Astrocyte (in vitro differentiated cells and primary cell): Measurements from ENCODE around the gene MBNL2. TPM values are rescaled to one million over a fixed set of nuclear protein-coding genes. Genes with fewer than 3 reads are reported as not detected.

Experiments used
- DNase-seq: peaks from one replicate; pipeline ENCODE4 v3.0.0-alpha.2; 2010; ENCODE audit warnings: low read depth
- FAIRE-seq: peaks from 2 replicates; lab custom pipeline; 2011; peaks lifted over from hg19 to GRCh38; lab: Jason Lieb, UNC
- H2AFZ ChIP-seq: 2 replicates; pipeline ENCODE4 v1.6.0; 2012; ENCODE audit warnings: low read depth, low read length, inconsistent platforms
- H3K27ac ChIP-seq: 2 replicates; pipeline ENCODE4 v1.5.1; 2011; ENCODE audit warnings: low read depth, low read length, inconsistent platforms
- H3K27me3 ChIP-seq: 2 replicates; pipeline ENCODE4 v1.6.0; 2011; ENCODE audit warnings: low read length, inconsistent platforms; ENCODE audit not compliant: insufficient read depth
- H3K36me3 ChIP-seq: 2 replicates; pipeline ENCODE4 v1.5.1; 2011; ENCODE audit warnings: low read length, inconsistent platforms; ENCODE audit not compliant: insufficient read depth
- H3K4me1 ChIP-seq: 2 replicates; pipeline ENCODE4 v1.5.1; 2011; ENCODE audit warnings: low read length, inconsistent platforms; ENCODE audit not compliant: insufficient read depth
- H3K4me2 ChIP-seq: 2 replicates; pipeline ENCODE4 v1.6.0; 2012; ENCODE audit warnings: low read length, inconsistent platforms
- H3K4me3 ChIP-seq: 2 replicates; pipeline ENCODE4 v1.5.1; 2011; ENCODE audit warnings: low read depth, mild to moderate bottlenecking, low read length, inconsistent platforms; ENCODE audit not compliant: insufficient read depth
- H3K79me2 ChIP-seq: 2 replicates; pipeline ENCODE4 v1.6.0; 2012; ENCODE audit warnings: mild to moderate bottlenecking, low read length, inconsistent platforms; ENCODE audit not compliant: insufficient read depth
- H3K9ac ChIP-seq: 2 replicates; pipeline ENCODE4 v1.6.0; 2012; ENCODE audit warnings: mild to moderate bottlenecking, low read length, inconsistent platforms
- H3K9me3 ChIP-seq: 2 replicates; pipeline ENCODE4 v1.5.1; 2012; ENCODE audit warnings: low read depth, mild to moderate bottlenecking, low read length, inconsistent platforms; ENCODE audit not compliant: insufficient read depth
- H4K20me1 ChIP-seq: 2 replicates; pipeline ENCODE4 v1.6.0; 2012; ENCODE audit warnings: low read length, inconsistent platforms; ENCODE audit not compliant: insufficient read depth
- H3K27ac Mint-ChIP-seq: one replicate; pipeline ENCODE4 v1.8.0; 2021; ENCODE audit warnings: mild to moderate bottlenecking, mixed read lengths; ENCODE audit not compliant: unreplicated experiment
- H3K27me3 Mint-ChIP-seq: one replicate; pipeline ENCODE4 v1.8.0; 2021; ENCODE audit warnings: low read depth, mixed read lengths; ENCODE audit not compliant: unreplicated experiment
- H3K36me3 Mint-ChIP-seq: one replicate; pipeline ENCODE4 v1.8.0; 2021; ENCODE audit warnings: low read depth, mixed read lengths; ENCODE audit not compliant: unreplicated experiment
- H3K4me1 Mint-ChIP-seq: one replicate; pipeline ENCODE4 v1.8.0; 2021; ENCODE audit warnings: low read depth, mixed read lengths; ENCODE audit not compliant: unreplicated experiment
- H3K4me3 Mint-ChIP-seq: one replicate; pipeline ENCODE4 v1.8.0; 2021; ENCODE audit warnings: mild to moderate bottlenecking, moderate library complexity, mixed read lengths; ENCODE audit not compliant: unreplicated experiment
- H3K9me3 Mint-ChIP-seq: one replicate; pipeline ENCODE4 v1.8.0; 2021; ENCODE audit warnings: mild to moderate bottlenecking, mixed read lengths; ENCODE audit not compliant: unreplicated experiment
- CTCF ChIP-seq: IDR thresholded peaks from 2 replicates; pipeline ENCODE4 v1.5.1; 2011; ENCODE audit warnings: low read depth, mild to moderate bottlenecking, inconsistent platforms, low read length, moderate library complexity; ENCODE audit not compliant: insufficient read depth
- EZH2 ChIP-seq: IDR thresholded peaks from 2 replicates; pipeline ENCODE4 v1.6.1; 2012; ENCODE audit warnings: mild to moderate bottlenecking, low read length, inconsistent platforms; ENCODE audit not compliant: insufficient read depth
- total RNA-seq: library from RNA; stranded (reverse); gene quantifications from 2 replicates; pipeline ENCODE4 v1.2.1, GENCODE V29; 2021

The MBNL2 gene
- total RNA-seq, 1 donor from 2014 or later: 66.5 TPM

DNA sequence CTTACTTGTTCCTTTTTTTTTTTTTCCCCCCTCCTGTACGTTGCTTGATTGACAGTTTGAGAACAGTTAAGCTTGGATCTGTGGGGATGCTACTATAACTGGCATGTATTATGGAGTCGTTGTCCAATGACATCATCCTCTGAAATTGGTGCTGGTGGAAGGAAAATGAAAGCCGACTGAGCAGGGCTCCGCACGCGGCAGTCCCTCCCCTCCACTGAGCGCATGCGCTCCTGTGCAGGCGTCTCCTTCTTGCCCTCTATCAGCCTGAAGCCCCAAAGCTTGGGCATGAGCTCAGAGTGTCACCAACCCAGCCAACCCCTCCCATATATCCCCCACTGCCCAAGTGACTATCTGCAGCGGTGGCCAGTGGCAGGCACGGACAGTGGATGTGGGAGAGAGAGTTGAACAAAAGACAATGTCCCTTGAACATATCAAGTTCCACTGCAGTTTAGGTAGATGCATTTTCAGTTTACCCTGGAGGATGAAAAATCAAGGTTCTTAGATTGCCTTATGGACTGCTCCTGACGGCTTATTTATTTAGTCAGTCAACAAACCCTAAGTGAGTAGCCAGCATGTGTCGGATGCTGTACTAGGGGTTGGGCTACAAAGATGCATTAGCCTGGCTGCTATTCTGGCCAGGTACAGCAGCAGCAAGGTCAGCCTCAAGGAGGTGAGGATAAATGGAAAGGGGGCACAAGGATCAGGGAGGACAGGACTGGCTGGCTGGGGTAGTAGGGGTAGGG, 20.8 kb downstream of the MBNL2 start:
- peaks cover 5% of the 10 kb centered on the region for H3K36me3 ChIP-seq
- H3K4me3 Mint-ChIP-seq: no peak overlapping the region
- H3K4me1 Mint-ChIP-seq: peaks cover 47% of the 10 kb centered on the region
- H3K27ac ChIP-seq: no peak overlapping the region
- peaks cover 13% of the 10 kb centered on the region for H3K36me3 Mint-ChIP-seq
- H3K4me1 ChIP-seq: no peaks in the 10 kb centered on the region
- H3K27ac Mint-ChIP-seq: no peak overlapping the region
- no peaks in the 10 kb centered on the region for H3K27me3 ChIP-seq
- no peaks in the 10 kb centered on the region for H3K9me3 Mint-ChIP-seq
- H3K9ac ChIP-seq: no peak overlapping the region
- no peak overlapping the region for H2AFZ ChIP-seq
- no peaks in the 10 kb centered on the region for H3K9me3 ChIP-seq
- DNase-seq: no peak
- no peak for FAIRE-seq
- no peak for TF ChIP-seq CTCF
- no peak for TF ChIP-seq EZH2
- peaks cover 100% of the 10 kb centered on the region for H3K79me2 ChIP-seq
- H3K4me2 ChIP-seq: no peak overlapping the region
- H4K20me1 ChIP-seq: peaks cover 89% of the 10 kb centered on the region
- no peaks in the 10 kb centered on the region for H3K27me3 Mint-ChIP-seq
- no peak overlapping the region for H3K4me3 ChIP-seq

- no peak overlapping the region for H3K4me2 ChIP-seq
- peaks cover 77% of the 10 kb centered on the region for H4K20me1 ChIP-seq
- no peak overlapping the region for H3K9ac ChIP-seq
- no peak overlapping the region for H3K27ac ChIP-seq
- peaks cover 100% of the 10 kb centered on the region for H3K79me2 ChIP-seq
- H2AFZ ChIP-seq: no peak overlapping the region
- H3K4me1 ChIP-seq: no peaks in the 10 kb centered on the region
- no peaks in the 10 kb centered on the region for H3K27me3 ChIP-seq
- TF ChIP-seq CTCF (no peak), EZH2 (no peak)
- no peaks in the 10 kb centered on the region for H3K9me3 ChIP-seq
- H3K9me3 Mint-ChIP-seq: no peaks in the 10 kb centered on the region
- peaks cover 9% of the 10 kb centered on the region for H3K36me3 Mint-ChIP-seq
- peaks cover 41% of the 10 kb centered on the region for H3K4me1 Mint-ChIP-seq
- no peak overlapping the region for H3K27ac Mint-ChIP-seq
- H3K4me3 ChIP-seq: no peak overlapping the region
- FAIRE-seq (peak; percentile 70), DNase-seq (no peak)
- H3K27me3 Mint-ChIP-seq: no peaks in the 10 kb centered on the region
- H3K4me3 Mint-ChIP-seq: no peak overlapping the region
- H3K36me3 ChIP-seq: peaks cover 5% of the 10 kb centered on the region
These were observed 22.0 kb downstream of the MBNL2 start for GRCh38 chr13:97243915-97244781.
